Esophagus squamous epithelium (tissue), 5 donors: ENCODE data around the gene NCBP3. TPM values are rescaled to one million over a fixed set of nuclear protein-coding genes. Genes with fewer than 3 reads are reported as not detected.
A peak's percentile ranks its signal among the peaks of the same experiment; 100 is the strongest.
"Not testable (repeated sequence)": the region's sequence is repeated elsewhere in the genome, so short reads cannot be mapped to it uniquely, and the experiment has no call there.

Source experiments
- DNase-seq: peaks from one replicate; lab custom pipeline; 2025; lab: John Stamatoyannopoulos, UW
- H3K27ac ChIP-seq, 4 donors: fragments of 200-600 bp; sonication (generic); one replicate each; pipeline ENCODE4 v1.5.1; 2016 to 2019; ENCODE audit warnings: mild to moderate bottlenecking in 1 of 4
- H3K27me3 ChIP-seq, 4 donors: fragments of 200-600 bp; sonication (generic); 1 replicate in 3 of 4; 2 replicates in 1 of 4; pipeline versions ENCODE4 v1.5.1 to v1.6.0; 2017 to 2021; ENCODE audit warnings: antibody characterized with exemption in 1 of 4
- H3K36me3 ChIP-seq, 3 donors: fragments of 200-600 bp; sonication (generic); one replicate each; pipeline ENCODE4 v1.5.1; 2016 to 2019
- H3K4me1 ChIP-seq, 3 donors: fragments of 200-600 bp; sonication (generic); one replicate each; pipeline ENCODE4 v1.5.1; 2017 to 2019
- H3K4me3 ChIP-seq, 4 donors: fragments of 200-600 bp; sonication (generic); 1 replicate in 3 of 4; 2 replicates in 1 of 4; pipeline ENCODE4 v1.5.1; 2016 to 2019; ENCODE audit warnings: mild to moderate bottlenecking in 2 of 4, moderate library complexity in 1 of 4
- H3K9me3 ChIP-seq, 3 donors: fragments of 200-600 bp; sonication (generic); one replicate each; pipeline ENCODE4 v1.5.1; 2016 to 2019
- CTCF ChIP-seq, 6 experiments: fragments of 450-650 bp in 4 of 6; fragments of 200-600 bp in 2 of 6; sonication (generic) in 2 of 6; IDR thresholded peaks; one replicate each; pipeline ENCODE4 v1.5.1; 2016 to 2019; ENCODE audit warnings: antibody characterized with exemption in 6 of 6, mild to moderate bottlenecking in 4 of 6, moderate library complexity in 4 of 6
- POLR2A ChIP-seq, 4 donors: fragments of 450-650 bp; IDR thresholded peaks; one replicate each; pipeline ENCODE4 v1.6.1; 2017; ENCODE audit warnings: antibody characterized with exemption in 4 of 4, mild to moderate bottlenecking in 4 of 4, moderate library complexity in 3 of 4
- WGBS, 2 donors: methylation state at CpG; one replicate each; pipeline ENCODE4 v1.1.5; 2018; 5-methylcytosine and 5-hydroxymethylcytosine counted together
- intact Hi-C: fragments of 100-400 bp; cut with DNase I; formaldehyde crosslinking; loops from one replicate; pipeline ENCODE4 v1.15.0; 2022
- total RNA-seq, 4 donors: library from RNA; depleted of rRNA; stranded (reverse); fragments of >200 nt; gene quantifications; one replicate each; pipeline ENCODE4 v1.1.0, GENCODE V29; 2016
- donor health status: DM: yes; HTN: yes; CAD: no.

NCBP3 gene
- total RNA-seq, 4 donors from 2014 or later: 12.1 to 26.1 (median 17.1) TPM

GRCh38 chr17:3845291-3845620 is 790 bp downstream of the NCBP3 start:
- TF ChIP-seq POLR2A (IDR thresholded peaks at IDR 0.05) (no peak), CTCF (IDR thresholded peaks at IDR 0.05) (no peak)
- Histone ChIP-seq H3K27me3 (peaks cover 0 to under 1% (median 0%) of the 10 kb centered on the region in 4 donors), H3K27ac (peak overlapping the region; percentile 90 to 97 (median 93)), H3K4me3 (peak overlapping the region; percentile 86 to 99 (median 97)), H3K36me3 (peaks cover 0 to 43% (median 13%) of the 10 kb centered on the region in 3 donors), H3K4me1 (peaks cover 7 to 28% (median 18%) of the 10 kb centered on the region in 3 donors), H3K9me3 (no peaks in the 10 kb centered on the region)
- intact Hi-C loops: no loop called here
- WGBS, 2 donors: 0 to 1% methylated on average over 7 to 8 of the region's 8 CpGs
- DNase-seq: no peak

GRCh38 chr17:3844556-3844955 is 1.5 kb downstream of the NCBP3 start:
- Histone ChIP-seq H3K36me3 (peaks cover 0 to 50% (median 18%) of the 10 kb centered on the region in 3 donors), H3K4me3 (peak overlapping the region in 2 of 4 donors; percentile 98 to 99), H3K4me1 (peaks cover 7 to 28% (median 18%) of the 10 kb centered on the region in 3 donors), H3K27ac (peak overlapping the region in 1 of 4 donors; percentile 17)
- intact Hi-C loops, DNase-seq, H3K27me3 ChIP-seq, H3K9me3 ChIP-seq: not testable (repeated sequence)
- 88 to 94% methylated on average over 10 to 19 of the region's 19 CpGs for WGBS, 2 donors

DNA sequence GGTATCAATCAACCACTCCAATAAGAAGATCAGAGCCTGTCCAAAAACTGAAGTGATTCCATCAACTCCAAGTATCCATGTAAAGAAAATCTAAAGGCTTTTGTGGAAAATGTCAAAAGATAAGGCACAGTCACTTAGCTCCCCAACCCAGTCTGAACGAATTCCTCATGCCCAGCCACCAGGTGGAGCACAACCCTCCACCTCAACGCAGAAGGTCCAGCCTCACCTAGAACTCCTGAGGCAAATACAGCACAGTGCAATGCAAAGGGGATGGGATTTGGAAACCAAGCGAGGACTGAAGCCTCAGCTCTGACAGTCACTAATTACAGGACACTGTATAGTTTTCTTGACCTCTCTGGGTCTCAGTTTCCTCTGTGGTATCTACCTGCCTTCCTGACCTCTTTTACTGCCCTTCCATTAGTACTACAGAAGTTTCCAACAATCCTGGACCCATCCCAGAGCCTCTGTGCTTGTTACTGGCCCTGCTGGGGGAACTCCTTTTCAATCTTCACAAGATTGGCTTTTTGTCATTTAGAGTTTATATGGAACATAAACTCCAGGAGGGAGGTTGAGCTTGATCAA is 2.0 kb downstream of the NCBP3 start:
- no peak for TF ChIP-seq POLR2A (IDR thresholded peaks at IDR 0.05)
- peak; percentile 36 to 67 (median 44) for TF ChIP-seq CTCF (IDR thresholded peaks at IDR 0.05)
- Histone ChIP-seq H3K4me1 (peaks cover 7 to 28% (median 18%) of the 10 kb centered on the region in 3 donors), H3K9me3 (no peaks in the 10 kb centered on the region), H3K36me3 (peaks cover 0 to 55% (median 18%) of the 10 kb centered on the region in 3 donors), H3K4me3 (no peak overlapping the region), H3K27me3 (no peaks in the 10 kb centered on the region), H3K27ac (peak overlapping the region in 1 of 4 donors; percentile 5)
- no peak for DNase-seq
- WGBS, 2 donors: 11 to 13% methylated on average over 3 of the region's 3 CpGs
- intact Hi-C loops: no loop called here

DNA sequence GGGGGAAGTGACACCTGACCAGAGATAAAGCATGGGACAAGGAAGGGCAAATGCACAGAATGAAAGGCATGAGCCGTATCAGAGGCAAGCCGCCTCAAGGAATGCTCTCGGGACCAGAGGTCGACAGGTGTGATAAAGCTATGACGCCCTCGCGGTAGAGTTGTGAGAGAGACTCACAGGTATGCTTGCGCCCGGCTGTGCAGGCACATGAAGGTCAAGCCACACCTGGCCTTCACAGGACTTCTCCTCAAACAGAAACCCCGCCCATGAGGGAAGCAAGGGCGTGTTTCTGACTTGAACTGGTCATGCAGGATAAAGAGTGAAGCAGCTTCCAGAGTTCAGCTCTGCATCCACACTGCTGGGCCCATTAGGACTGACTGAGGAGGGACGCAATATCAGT is 7.8 kb downstream of the NCBP3 start:
- peaks cover 3 to 100% (median 18%) of the 10 kb centered on the region in 3 donors for H3K36me3 ChIP-seq
- no peak for TF ChIP-seq CTCF (IDR thresholded peaks at IDR 0.05)
- TF ChIP-seq POLR2A (IDR thresholded peaks at IDR 0.05): no peak

GRCh38 chr17:3836551-3836950 is 9.5 kb downstream of the NCBP3 start:
- peaks cover 7 to 91% (median 10%) of the 10 kb centered on the region in 3 donors for H3K36me3 ChIP-seq
- no peaks in the 10 kb centered on the region for H3K9me3 ChIP-seq
- no peak overlapping the region for H3K27ac ChIP-seq
- TF ChIP-seq CTCF (IDR thresholded peaks at IDR 0.05) (no peak), POLR2A (IDR thresholded peaks at IDR 0.05) (no peak)
- no peak for DNase-seq
- peaks cover 0 to 20% (median 0%) of the 10 kb centered on the region in 3 donors for H3K4me1 ChIP-seq
- intact Hi-C loops: no loop called here
- WGBS, 2 donors: 87 to 91% methylated on average over 9 to 10 of the region's 10 CpGs
- H3K4me3 ChIP-seq: no peak overlapping the region
- no peaks in the 10 kb centered on the region for H3K27me3 ChIP-seq

More for the DNA sequence above, 7.8 kb downstream of the NCBP3 start:
- no peak for DNase-seq
- H3K27me3 ChIP-seq: no peaks in the 10 kb centered on the region
- H3K27ac ChIP-seq: peak overlapping the region in 2 of 4 donors; percentile 30 to 31
- no peak overlapping the region for H3K4me3 ChIP-seq
- H3K4me1 ChIP-seq: peaks cover 0 to 21% (median 0%) of the 10 kb centered on the region in 3 donors
- intact Hi-C loops: no loop called here
- no peaks in the 10 kb centered on the region for H3K9me3 ChIP-seq
- 72 to 84% methylated on average over 7 to 12 of the region's 12 CpGs for WGBS, 2 donors
